Smooth muscle cell (in vitro differentiated cells): ENCODE results near the gene TRAM2. TPM values are rescaled to one million over a fixed set of nuclear protein-coding genes. Genes with fewer than 3 reads are reported as not detected.

Experiments
- DNase-seq: peaks from one replicate; lab custom pipeline; 2025; ENCODE audit not compliant: unreplicated experiment; lab: John Stamatoyannopoulos, UW
- H2AFZ ChIP-seq: fragments of 200-600 bp; sonication (generic); 2 replicates; pipeline ENCODE4 v1.6.0; 2016; ENCODE audit warnings: antibody characterized with exemption, low read depth, mild to moderate bottlenecking
- H3F3A ChIP-seq: fragments of 200-600 bp; sonication (generic); 2 replicates; pipeline ENCODE4 v1.6.0; 2017; ENCODE audit warnings: antibody characterized with exemption, low read depth
- H3K27ac ChIP-seq: fragments of 200-600 bp; sonication (generic); 2 replicates; pipeline ENCODE4 v1.5.1; 2016; ENCODE audit warnings: low read depth, mild to moderate bottlenecking
- H3K27me3 ChIP-seq: fragments of 200-600 bp; sonication (generic); 2 replicates; pipeline ENCODE4 v1.6.1; 2016; ENCODE audit warnings: low read depth, mild to moderate bottlenecking
- H3K36me3 ChIP-seq: fragments of 200-600 bp; sonication (generic); 2 replicates; pipeline ENCODE4 v1.5.1; 2016; ENCODE audit warnings: low read depth
- H3K4me1 ChIP-seq: fragments of 200-600 bp; sonication (generic); 2 replicates; pipeline ENCODE4 v1.5.1; 2016; ENCODE audit warnings: low read depth
- H3K4me2 ChIP-seq: fragments of 200-600 bp; sonication (generic); 2 replicates; pipeline ENCODE4 v1.6.0; 2016; ENCODE audit warnings: mild to moderate bottlenecking
- H3K4me3 ChIP-seq: fragments of 200-600 bp; sonication (generic); 2 replicates; pipeline ENCODE4 v1.5.1; 2016; ENCODE audit warnings: mild to moderate bottlenecking
- H3K79me2 ChIP-seq: fragments of 200-600 bp; sonication (generic); 2 replicates; pipeline ENCODE4 v1.6.0; 2016; ENCODE audit warnings: low read depth, mild to moderate bottlenecking
- H3K9ac ChIP-seq: fragments of 200-600 bp; sonication (generic); 2 replicates; pipeline ENCODE4 v1.6.0; 2016; ENCODE audit warnings: low read depth
- H3K9me3 ChIP-seq: fragments of 200-600 bp; sonication (generic); replicated peaks from 2 replicates; pipeline ENCODE4 v1.5.1; 2016; ENCODE audit warnings: low read depth
- H4K20me1 ChIP-seq: fragments of 200-600 bp; sonication (generic); 2 replicates; pipeline ENCODE4 v1.6.0; 2016; ENCODE audit warnings: low read depth
- WGBS: methylation state at CpG from one replicate; pipeline ENCODE4 v1.1.7; 2016; ENCODE audit warnings: low lambda C conversion rate; 5-methylcytosine and 5-hydroxymethylcytosine counted together
- polyA plus RNA-seq: library from polyadenylated mRNA; unstranded; fragments of >200 nt; fragmentation: Nextera tagmentation; extraction: Ambion mirVana; gene quantifications from 2 replicates; pipeline ENCODE4 v1.2.1, GENCODE V29; 2016
- total RNA-seq: library from RNA; depleted of rRNA; stranded (reverse); fragments of >200 nt; gene quantifications from 2 replicates; pipeline ENCODE4 v1.2.3, GENCODE V29; 2014
- TF ChIP-seq, protein P1 (sequence below): fragments of 200-600 bp; sonication (generic); IDR thresholded peaks from 2 replicates; pipeline ENCODE4 v1.5.1; 2017; ENCODE audit warnings: borderline replicate concordance, mild to moderate bottlenecking, antibody characterized with exemption; ENCODE audit not compliant: insufficient read depth, poor library complexity, severe bottlenecking

TRAM2 gene
- total and polyA plus RNA-seq, 2 experiments from 2014 or later, result 18.2 to 35.6 TPM

DNA sequence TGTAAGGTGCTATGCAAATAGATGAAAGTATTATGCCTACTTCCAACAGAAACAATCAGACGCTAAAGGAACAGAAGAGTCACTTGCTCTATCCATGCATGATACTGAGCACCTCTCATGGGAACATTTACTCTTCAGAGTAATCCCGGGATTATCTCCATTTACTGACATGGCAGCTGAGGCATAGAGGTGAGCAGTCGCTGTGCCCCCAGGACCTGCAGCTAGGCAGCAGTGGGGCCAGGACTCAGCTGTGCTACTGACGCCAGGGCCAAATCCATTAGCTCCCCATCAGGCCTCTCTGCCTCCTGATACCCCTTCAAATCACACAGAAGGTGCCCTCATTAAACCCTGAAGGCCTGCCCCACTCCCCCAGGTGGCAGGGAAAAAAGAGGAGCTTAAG, 51.9 kb downstream of the TRAM2 start:
- Histone ChIP-seq H3K4me1 (no peaks in the 10 kb centered on the region), H3K36me3 (no peaks in the 10 kb centered on the region), H3F3A (no peaks in the 10 kb centered on the region), H3K27ac (no peak overlapping the region), H3K4me2 (no peak overlapping the region), H2AFZ (no peak overlapping the region), H3K79me2 (peaks cover 19% of the 10 kb centered on the region), H3K27me3 (no peaks in the 10 kb centered on the region), H4K20me1 (no peaks in the 10 kb centered on the region), H3K9ac (no peak overlapping the region), H3K9me3 (no peaks in the 10 kb centered on the region), H3K4me3 (no peak overlapping the region)
- no peak for DNase-seq
- WGBS, result 86% methylated on average over 4 of the region's 4 CpGs
- TF ChIP-seq, protein P1, sequence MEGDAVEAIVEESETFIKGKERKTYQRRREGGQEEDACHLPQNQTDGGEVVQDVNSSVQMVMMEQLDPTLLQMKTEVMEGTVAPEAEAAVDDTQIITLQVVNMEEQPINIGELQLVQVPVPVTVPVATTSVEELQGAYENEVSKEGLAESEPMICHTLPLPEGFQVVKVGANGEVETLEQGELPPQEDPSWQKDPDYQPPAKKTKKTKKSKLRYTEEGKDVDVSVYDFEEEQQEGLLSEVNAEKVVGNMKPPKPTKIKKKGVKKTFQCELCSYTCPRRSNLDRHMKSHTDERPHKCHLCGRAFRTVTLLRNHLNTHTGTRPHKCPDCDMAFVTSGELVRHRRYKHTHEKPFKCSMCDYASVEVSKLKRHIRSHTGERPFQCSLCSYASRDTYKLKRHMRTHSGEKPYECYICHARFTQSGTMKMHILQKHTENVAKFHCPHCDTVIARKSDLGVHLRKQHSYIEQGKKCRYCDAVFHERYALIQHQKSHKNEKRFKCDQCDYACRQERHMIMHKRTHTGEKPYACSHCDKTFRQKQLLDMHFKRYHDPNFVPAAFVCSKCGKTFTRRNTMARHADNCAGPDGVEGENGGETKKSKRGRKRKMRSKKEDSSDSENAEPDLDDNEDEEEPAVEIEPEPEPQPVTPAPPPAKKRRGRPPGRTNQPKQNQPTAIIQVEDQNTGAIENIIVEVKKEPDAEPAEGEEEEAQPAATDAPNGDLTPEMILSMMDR, result no peak

DNA sequence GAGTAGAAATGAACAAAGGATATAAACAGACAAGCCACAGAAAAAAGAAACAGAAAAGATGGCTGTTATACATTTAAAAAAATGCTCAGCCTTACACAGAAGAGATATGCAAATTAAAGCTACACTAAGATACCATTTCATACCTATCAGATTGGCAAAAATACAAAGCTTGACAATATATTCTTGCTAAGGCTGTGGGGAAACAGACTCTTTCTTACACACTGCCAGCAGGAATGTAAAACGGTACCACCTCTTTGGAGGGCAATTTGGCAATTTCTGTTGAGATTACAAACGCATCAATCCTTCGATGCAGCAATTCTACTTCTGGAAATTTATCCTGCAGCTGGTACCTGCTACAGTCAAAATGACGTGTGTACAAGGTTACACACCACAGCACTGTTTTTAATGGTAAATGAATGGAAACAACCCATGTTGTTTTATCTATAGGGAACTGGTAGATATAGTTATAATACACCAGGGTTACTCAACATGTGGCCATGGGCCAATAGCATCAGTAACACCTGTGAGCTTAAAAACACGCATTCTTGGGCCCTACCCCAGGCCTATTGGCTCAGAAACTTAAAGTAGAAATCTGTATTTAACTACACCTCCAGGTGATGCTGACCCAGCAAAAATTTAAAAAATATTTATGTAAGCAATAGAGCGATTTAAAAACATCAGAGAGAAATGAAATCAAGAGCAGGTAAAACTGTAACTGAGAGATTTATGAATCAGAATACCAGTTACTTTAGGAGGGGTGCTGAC, 53.3 kb downstream of the TRAM2 start:
- Histone ChIP-seq H3K27ac (no peak overlapping the region), H3K79me2 (peaks cover 26% of the 10 kb centered on the region), H3K9ac (no peak overlapping the region), H3K4me2 (no peak overlapping the region), H3K9me3 (no peaks in the 10 kb centered on the region), H4K20me1 (no peaks in the 10 kb centered on the region), H3K4me3 (no peak overlapping the region), H3K27me3 (no peaks in the 10 kb centered on the region), H3K4me1 (peaks cover 1% of the 10 kb centered on the region), H2AFZ (no peak overlapping the region), H3K36me3 (no peaks in the 10 kb centered on the region), H3F3A (peaks cover 12% of the 10 kb centered on the region)
- 96% methylated on average over 6 of the region's 6 CpGs for WGBS
- TF ChIP-seq, protein P1, result no peak
- DNase-seq, result no peak

DNA sequence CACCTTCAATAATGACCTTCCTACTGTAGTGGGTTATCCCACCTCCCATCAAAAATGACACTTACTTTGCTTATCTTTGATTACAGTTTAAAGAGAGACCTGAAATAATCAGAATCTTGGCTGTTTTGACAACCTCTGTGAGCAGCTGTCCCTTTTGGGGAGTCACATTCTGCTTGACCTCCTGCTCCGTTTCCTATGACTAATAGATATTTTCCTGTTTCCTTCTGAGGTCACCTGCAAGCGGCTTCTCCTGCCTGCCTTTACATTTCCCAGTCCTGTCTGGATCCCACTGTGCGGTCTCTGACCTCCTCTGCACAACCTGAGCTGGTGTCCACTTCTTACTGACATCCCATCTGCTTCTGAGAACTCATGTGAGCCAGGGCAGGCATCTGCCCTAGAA, 54.2 kb downstream of the TRAM2 start:
- Histone ChIP-seq H3K27me3 (no peaks in the 10 kb centered on the region), H3K9ac (no peak overlapping the region), H3K27ac (no peak overlapping the region), H3K4me3 (no peak overlapping the region), H3K79me2 (peaks cover 26% of the 10 kb centered on the region), H3K9me3 (no peaks in the 10 kb centered on the region), H3K36me3 (no peaks in the 10 kb centered on the region), H3K4me2 (no peak overlapping the region), H3K4me1 (peaks cover 11% of the 10 kb centered on the region), H3F3A (peaks cover 19% of the 10 kb centered on the region), H2AFZ (no peak overlapping the region), H4K20me1 (no peaks in the 10 kb centered on the region)
- WGBS, result 82% methylated on average over 3 of the region's 3 CpGs
- DNase-seq, result no peak
- TF ChIP-seq, protein P1, result no peak

DNA sequence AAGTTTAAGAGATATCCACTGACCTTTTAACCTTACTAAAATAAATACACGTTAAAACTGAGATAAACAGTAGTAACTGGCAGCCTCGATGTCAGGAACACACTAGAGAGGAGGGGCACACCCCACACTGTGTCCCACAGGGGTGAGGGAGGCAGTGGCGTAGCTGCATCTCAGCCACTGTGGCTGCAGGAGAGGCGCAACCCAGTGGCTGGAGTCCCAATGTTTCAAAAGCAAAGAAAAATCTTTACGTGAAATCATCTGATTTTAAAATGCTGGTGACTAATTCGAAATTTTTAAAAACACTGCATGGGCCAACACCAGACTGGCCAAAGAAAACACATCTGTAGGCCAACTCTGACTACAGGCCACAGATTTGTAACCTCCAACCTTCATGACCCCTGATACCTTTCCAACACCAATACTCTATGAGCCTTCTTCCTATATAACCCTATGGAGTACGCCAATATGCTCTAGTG, 54.7 kb downstream of the TRAM2 start:
- H3K4me1 ChIP-seq, result peaks cover 15% of the 10 kb centered on the region
- no peaks in the 10 kb centered on the region for H3K27me3 ChIP-seq
- no peak overlapping the region for H3K27ac ChIP-seq
- TF ChIP-seq, protein P1, result no peak
- no peak overlapping the region for H2AFZ ChIP-seq
- H3K9me3 ChIP-seq, result no peaks in the 10 kb centered on the region
- no peak overlapping the region for H3K4me3 ChIP-seq
- WGBS, result 75% methylated on average over 7 of the region's 7 CpGs
- no peak overlapping the region for H3K4me2 ChIP-seq
- peaks cover 19% of the 10 kb centered on the region for H3F3A ChIP-seq
- no peak for DNase-seq
- peaks cover 26% of the 10 kb centered on the region for H3K79me2 ChIP-seq
- H3K36me3 ChIP-seq, result no peaks in the 10 kb centered on the region
- H4K20me1 ChIP-seq, result no peaks in the 10 kb centered on the region
- H3K9ac ChIP-seq, result no peak overlapping the region
